ENCODE measurements around the gene HEATR5B. TPM values are rescaled to one million over a fixed set of nuclear protein-coding genes. Genes with fewer than 3 reads are reported as not detected.
"Not testable (repeated sequence)": the region's sequence is repeated elsewhere in the genome, so short reads cannot be mapped to it uniquely, and the experiment has no call there.

The HEATR5B gene
- total RNA-seq, 1 experiment from 2014 or later: 16.1 TPM

- H3K4me1 Mint-ChIP-seq (ENCODE audit: low read depth, unreplicated experiment): peaks cover 19% of the 10 kb centered on the region
- H3K36me3 Mint-ChIP-seq (ENCODE audit: insufficient read depth, unreplicated experiment): no peaks in the 10 kb centered on the region
- Histone ChIP-seq H3K27me3 (replicated peaks; ENCODE audit: control insufficient read depth, insufficient read depth, low read length) (no peaks in the 10 kb centered on the region), H3K4me3 (ENCODE audit: low read depth, low read length) (no peak overlapping the region), H3K9me3 (no peaks in the 10 kb centered on the region), H3K36me3 (ENCODE audit: control insufficient read depth, insufficient read depth, low read length) (no peaks in the 10 kb centered on the region), H3K4me1 (peaks cover 11% of the 10 kb centered on the region)
- ChIA-PET CTCF (no interaction called here), POLR2A (no interaction called here)
- DNase-seq: no peak
- H3K27ac Mint-ChIP-seq (ENCODE audit: unreplicated experiment): no peak overlapping the region
- BruUV-seq (replicated peaks): no TSS peak
- no peak overlapping the region for H3K4me3 Mint-ChIP-seq (ENCODE audit: unreplicated experiment)
- H3K9me3 Mint-ChIP-seq (ENCODE audit: unreplicated experiment): no peaks in the 10 kb centered on the region
- intact Hi-C loops (cut with micrococcal nuclease; ENCODE audit: unreplicated experiment): no loop called here
- H3K27me3 Mint-ChIP-seq (ENCODE audit: insufficient read depth, unreplicated experiment): no peaks in the 10 kb centered on the region
- TF ChIP-seq CTCF (IDR thresholded peaks at IDR 0.05; ENCODE audit: insufficient read depth in 1 of 2, low read depth in 1 of 2, low read length in 1 of 2, severe bottlenecking in 1 of 2, unreplicated experiment in 1 of 2): no peak
Measured at GRCh38 chr2:36949845-36950244, 134.3 kb downstream of the HEATR5B start.

GRCh38 chr2:36945240-36945639, 138.9 kb downstream of the HEATR5B start:
- H3K27me3 ChIP-seq (replicated peaks; ENCODE audit: control insufficient read depth, insufficient read depth, low read length); intact Hi-C loops (cut with micrococcal nuclease; ENCODE audit: unreplicated experiment); H3K9me3 ChIP-seq; CTCF ChIA-PET; H3K36me3 ChIP-seq (ENCODE audit: control insufficient read depth, insufficient read depth, low read length); H3K27ac Mint-ChIP-seq (ENCODE audit: unreplicated experiment); POLR2A ChIA-PET; H3K36me3 Mint-ChIP-seq (ENCODE audit: insufficient read depth, unreplicated experiment); H3K27me3 Mint-ChIP-seq (ENCODE audit: insufficient read depth, unreplicated experiment); DNase-seq; H3K4me3 Mint-ChIP-seq (ENCODE audit: unreplicated experiment); H3K9me3 Mint-ChIP-seq (ENCODE audit: unreplicated experiment); H3K4me3 ChIP-seq (ENCODE audit: low read depth, low read length); BruUV-seq (replicated peaks); H3K4me1 ChIP-seq: not testable (repeated sequence)
- H3K4me1 Mint-ChIP-seq (ENCODE audit: low read depth, unreplicated experiment): peaks cover 10% of the 10 kb centered on the region

DNA sequence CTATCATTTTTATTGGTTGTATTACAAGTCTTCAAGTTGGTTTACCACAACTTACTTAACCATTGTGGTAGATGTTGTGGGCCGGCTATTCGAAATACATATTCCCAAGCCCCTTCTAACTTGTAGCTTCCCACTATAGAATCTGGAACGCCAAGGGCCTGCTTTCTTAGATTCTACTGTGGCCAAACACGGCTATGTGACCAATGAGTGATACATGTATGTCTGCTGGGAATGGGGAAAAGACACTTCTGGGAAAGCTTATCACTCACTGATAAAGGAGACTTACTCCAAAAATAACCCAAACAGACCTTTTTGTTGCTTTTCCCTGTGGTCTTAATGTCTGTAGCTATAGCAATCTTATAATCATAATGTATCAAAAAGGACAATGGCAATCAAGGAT, 142.3 kb downstream of the HEATR5B start:
- H3K4me1 Mint-ChIP-seq (ENCODE audit: low read depth, unreplicated experiment): no peaks in the 10 kb centered on the region
- H3K4me1 ChIP-seq: no peaks in the 10 kb centered on the region
- H3K9me3 ChIP-seq: no peaks in the 10 kb centered on the region
- H3K9me3 Mint-ChIP-seq (ENCODE audit: unreplicated experiment): peaks cover 8% of the 10 kb centered on the region
- ChIA-PET CTCF (no interaction called here), POLR2A (no interaction called here)
- no peak for TF ChIP-seq CTCF (IDR thresholded peaks at IDR 0.05; ENCODE audit: insufficient read depth in 1 of 2, low read depth in 1 of 2, low read length in 1 of 2, severe bottlenecking in 1 of 2, unreplicated experiment in 1 of 2)
- no peaks in the 10 kb centered on the region for H3K27me3 ChIP-seq (replicated peaks; ENCODE audit: control insufficient read depth, insufficient read depth, low read length)
- H3K27ac Mint-ChIP-seq (ENCODE audit: unreplicated experiment): no peak overlapping the region
- no peak overlapping the region for H3K4me3 Mint-ChIP-seq (ENCODE audit: unreplicated experiment)
- no peaks in the 10 kb centered on the region for H3K36me3 Mint-ChIP-seq (ENCODE audit: insufficient read depth, unreplicated experiment)
- H3K36me3 ChIP-seq (ENCODE audit: control insufficient read depth, insufficient read depth, low read length): no peaks in the 10 kb centered on the region
- no peaks in the 10 kb centered on the region for H3K27me3 Mint-ChIP-seq (ENCODE audit: insufficient read depth, unreplicated experiment)
- intact Hi-C loops (cut with micrococcal nuclease; ENCODE audit: unreplicated experiment): no loop called here
- no peak overlapping the region for H3K4me3 ChIP-seq (ENCODE audit: low read depth, low read length)
- BruUV-seq (replicated peaks): no TSS peak
- no peak for DNase-seq

DNA sequence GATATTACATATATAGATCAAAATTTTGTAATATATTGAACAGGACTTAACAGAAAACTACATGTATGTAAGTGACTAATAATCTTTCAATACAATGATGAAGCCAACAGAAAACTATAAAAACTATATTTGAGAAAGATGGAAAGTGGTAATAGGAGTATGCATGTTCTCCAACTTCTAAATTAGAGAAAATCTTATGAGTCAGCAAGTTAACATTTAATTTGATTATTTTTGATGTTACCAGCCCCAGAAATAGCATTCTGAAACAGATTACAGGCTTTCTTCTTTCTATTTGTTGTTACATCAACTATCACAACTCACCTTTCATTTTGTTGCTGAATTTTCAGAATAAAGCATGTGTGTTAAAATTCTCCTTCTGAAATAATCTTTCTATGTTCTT, 147.6 kb downstream of the HEATR5B start:
- H3K27ac Mint-ChIP-seq (ENCODE audit: unreplicated experiment); BruUV-seq (replicated peaks); DNase-seq; H3K4me3 ChIP-seq (ENCODE audit: low read depth, low read length); H3K4me3 Mint-ChIP-seq (ENCODE audit: unreplicated experiment); H3K9me3 Mint-ChIP-seq (ENCODE audit: unreplicated experiment); CTCF ChIA-PET; H3K27me3 ChIP-seq (replicated peaks; ENCODE audit: control insufficient read depth, insufficient read depth, low read length); H3K36me3 ChIP-seq (ENCODE audit: control insufficient read depth, insufficient read depth, low read length); H3K9me3 ChIP-seq; H3K36me3 Mint-ChIP-seq (ENCODE audit: insufficient read depth, unreplicated experiment); H3K27me3 Mint-ChIP-seq (ENCODE audit: insufficient read depth, unreplicated experiment); H3K4me1 Mint-ChIP-seq (ENCODE audit: low read depth, unreplicated experiment); POLR2A ChIA-PET; H3K4me1 ChIP-seq; intact Hi-C loops (cut with micrococcal nuclease; ENCODE audit: unreplicated experiment): not testable (repeated sequence)

DNA sequence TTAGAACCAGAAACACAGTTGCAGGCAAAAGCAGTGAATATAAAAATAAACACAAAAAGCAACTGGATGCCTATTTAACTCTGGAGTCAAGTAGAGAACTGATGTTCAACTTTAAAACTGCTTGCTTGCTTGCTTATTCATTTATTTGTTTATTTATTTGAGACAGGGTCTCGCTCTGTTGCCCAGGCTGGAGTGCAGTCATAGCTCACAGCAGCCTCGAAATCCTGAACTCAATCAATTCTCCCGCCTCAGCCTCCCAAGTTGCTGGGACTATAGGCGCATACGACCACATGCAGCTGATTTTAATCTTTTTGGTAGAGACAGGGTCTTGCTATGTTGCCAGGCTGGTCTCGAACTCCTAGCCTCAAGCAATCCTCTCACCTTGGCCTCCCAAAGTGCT, 152.5 kb downstream of the HEATR5B start:
- H3K4me1 Mint-ChIP-seq (ENCODE audit: low read depth, unreplicated experiment); H3K27me3 Mint-ChIP-seq (ENCODE audit: insufficient read depth, unreplicated experiment); H3K27ac Mint-ChIP-seq (ENCODE audit: unreplicated experiment); H3K9me3 Mint-ChIP-seq (ENCODE audit: unreplicated experiment); H3K27me3 ChIP-seq (replicated peaks; ENCODE audit: control insufficient read depth, insufficient read depth, low read length); H3K4me1 ChIP-seq; CTCF ChIA-PET; H3K4me3 ChIP-seq (ENCODE audit: low read depth, low read length); H3K9me3 ChIP-seq; H3K36me3 Mint-ChIP-seq (ENCODE audit: insufficient read depth, unreplicated experiment); H3K4me3 Mint-ChIP-seq (ENCODE audit: unreplicated experiment); DNase-seq; H3K36me3 ChIP-seq (ENCODE audit: control insufficient read depth, insufficient read depth, low read length); intact Hi-C loops (cut with micrococcal nuclease; ENCODE audit: unreplicated experiment); BruUV-seq (replicated peaks); POLR2A ChIA-PET: not testable (repeated sequence)

Measured in Caco-2 (cell line).